Adipose tissue (tissue), 3 donors: ENCODE measurements around the gene MCOLN2. TPM values are rescaled to one million over a fixed set of nuclear protein-coding genes. Genes with fewer than 3 reads are reported as not detected.
"Not testable (repeated sequence)": the region's sequence is repeated elsewhere in the genome, so short reads cannot be mapped to it uniquely, and the experiment has no call there.

ENCODE experiments used
- H3K27ac ChIP-seq: one replicate; pipeline ENCODE4 v1.5.1; 2013; ENCODE audit warnings: low read depth, low read length
- WGBS, 3 donors: extraction: QIAGEN DNeasy Blood & Tissue Kit; methylation state at CpG; one replicate each; pipeline ENCODE4 v1.1.7; 2013; 5-methylcytosine and 5-hydroxymethylcytosine counted together
- polyA plus RNA-seq, 3 donors: library from polyadenylated mRNA; stranded (reverse); fragments of 200-250 nt; gene quantifications; one replicate each; pipeline ENCODE4 v1.2.3, GENCODE V29; 2013
- donor health status: healthy with polysubstance abuse.
- donor health status: Bipolar disorder and iron deficiency.
- donor health status: healthy.

Gene MCOLN2
- polyA plus RNA-seq, 3 donors, result 0.36 to 0.38 TPM; not detected in 1

DNA sequence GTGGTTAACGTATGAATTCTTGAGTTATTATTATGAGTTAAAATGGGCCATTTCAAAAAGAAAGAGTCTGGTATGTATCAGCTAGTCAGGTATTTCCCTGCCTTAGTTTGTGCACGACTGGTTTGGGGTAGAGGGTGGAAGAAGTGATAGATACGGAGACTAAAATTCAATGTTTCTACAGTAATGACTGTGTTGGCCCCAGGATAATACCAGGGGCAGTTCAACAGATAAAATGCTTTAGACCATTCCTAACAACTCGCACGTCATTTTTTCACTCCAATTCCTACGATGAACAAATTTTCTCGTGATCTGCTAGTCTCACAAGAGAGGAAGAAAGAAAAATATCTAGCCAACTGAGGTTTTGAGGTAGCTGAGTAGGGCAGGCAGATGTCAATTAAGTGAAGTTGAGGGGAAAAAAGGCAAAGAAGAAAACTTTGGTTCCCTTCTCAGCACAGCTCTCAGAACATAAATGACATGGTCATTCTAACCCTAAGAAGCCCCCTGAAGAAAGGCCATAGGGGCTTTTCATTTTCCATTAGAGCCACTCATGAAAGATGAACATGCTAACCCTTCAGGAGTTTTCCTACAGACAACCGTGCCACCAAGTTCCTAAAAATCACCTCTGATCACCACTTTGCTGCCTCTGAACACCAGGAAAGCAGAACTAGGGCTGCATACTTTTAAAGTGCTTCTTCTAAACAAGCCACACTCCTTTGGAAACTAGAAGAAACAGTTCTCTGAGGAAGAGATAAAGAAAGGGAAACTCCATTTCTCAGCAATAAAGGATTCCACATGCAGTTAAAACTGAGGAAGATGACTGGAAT lies 5.6 kb downstream of the MCOLN2 start:
- no peak overlapping the region for H3K27ac ChIP-seq
- WGBS, 3 donors, result 66 to 78% (median 72%) methylated on average over 8 of the region's 8 CpGs

DNA sequence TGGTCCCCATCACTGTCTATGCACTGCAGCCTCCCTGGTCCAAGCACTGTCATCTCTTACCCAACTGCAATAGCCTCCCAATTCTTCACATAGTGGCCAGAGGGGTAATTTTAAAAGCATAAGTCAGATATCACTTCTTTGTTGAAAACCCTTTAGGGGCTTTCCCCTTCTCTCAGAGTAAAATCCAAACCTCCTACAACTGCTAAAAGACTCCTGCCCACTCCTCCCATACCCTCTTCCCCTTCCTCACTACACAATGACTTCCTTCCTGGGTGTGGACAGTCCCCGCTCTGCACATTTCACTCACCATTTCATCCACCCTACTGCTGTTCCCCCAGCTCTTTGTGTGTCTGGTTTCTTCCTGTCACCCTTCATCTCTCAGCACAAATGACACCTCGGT lies 8.3 kb downstream of the MCOLN2 start:
- 27 to 86% (median 32%) methylated on average over 2 of the region's 2 CpGs for WGBS, 3 donors

GRCh38 chr1:84986561-84986960 lies 10.4 kb downstream of the MCOLN2 start:
- WGBS, 3 donors, result 79 to 87% (median 83%) methylated on average over 3 of the region's 3 CpGs
- not testable (repeated sequence) for H3K27ac ChIP-seq

More for the DNA sequence above, 8.3 kb downstream of the MCOLN2 start:
- H3K27ac ChIP-seq, result no peak overlapping the region

DNA sequence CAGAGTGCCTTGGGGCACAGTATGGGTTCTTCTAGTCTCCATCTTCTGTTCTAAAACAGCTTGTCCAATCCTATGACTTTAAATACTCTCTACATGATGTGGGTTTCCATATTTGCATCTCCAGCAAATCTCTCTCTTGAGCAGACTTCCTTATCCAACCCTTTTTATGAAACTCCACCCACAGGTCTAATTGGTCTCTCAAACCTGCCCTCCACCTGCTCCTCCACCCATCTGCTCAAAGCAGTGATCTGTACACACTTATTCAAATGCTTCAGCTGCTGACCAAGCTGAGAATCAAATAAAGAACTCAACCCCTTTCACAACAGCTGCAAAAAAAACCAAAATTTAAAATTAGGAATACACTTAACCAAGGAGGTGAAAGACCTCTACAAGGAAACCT lies 11.5 kb downstream of the MCOLN2 start:
- no peak overlapping the region for H3K27ac ChIP-seq

DNA sequence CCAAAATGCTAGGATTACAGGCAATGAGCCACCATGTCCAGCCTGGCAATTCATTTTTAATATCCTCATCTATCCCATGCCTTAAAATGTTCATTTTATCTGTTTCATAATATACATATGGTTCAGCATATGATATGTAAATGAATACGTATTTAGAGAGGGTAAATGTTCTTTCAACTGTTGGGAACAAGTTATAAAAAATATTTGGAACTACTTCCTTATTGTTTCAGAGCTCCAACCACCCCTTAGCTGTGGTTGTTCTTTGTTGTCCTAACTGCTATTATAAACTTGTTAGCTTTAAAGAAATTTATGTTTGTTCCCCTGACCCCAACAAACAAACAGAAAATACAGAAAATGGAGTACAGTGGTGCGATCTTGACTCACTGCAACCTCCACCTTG lies 14.5 kb downstream of the MCOLN2 start:
- no peak overlapping the region for H3K27ac ChIP-seq
- 84 to 94% (median 85%) methylated on average over 2 of the region's 2 CpGs for WGBS, 3 donors

DNA sequence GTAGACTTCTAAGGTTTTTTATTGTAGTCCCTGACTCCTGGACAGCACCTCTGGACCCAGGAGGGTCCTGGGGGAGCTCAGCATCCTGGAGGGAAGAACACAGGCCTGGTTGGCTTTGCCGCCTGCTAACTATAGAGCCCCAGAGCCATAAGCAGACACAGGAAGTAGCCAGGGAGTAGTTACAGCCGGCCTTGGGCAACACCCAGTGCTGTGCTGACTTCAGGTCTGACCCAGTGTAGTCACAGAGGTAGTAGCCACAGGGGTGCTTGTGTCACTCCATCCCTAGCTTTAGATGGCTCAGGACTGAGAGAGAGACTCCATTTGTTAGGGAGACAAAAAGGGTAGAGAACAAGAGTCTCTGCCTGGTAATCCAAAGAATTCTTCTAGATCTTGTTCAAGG lies 21.9 kb downstream of the MCOLN2 start:
- no peak overlapping the region for H3K27ac ChIP-seq
- WGBS, 3 donors, result 52 to 74% (median 55%) methylated on average over 2 of the region's 2 CpGs

- H3K27ac ChIP-seq, result no peak overlapping the region
- 74 to 79% (median 74%) methylated on average over 7 of the region's 7 CpGs for WGBS, 3 donors
Observed at GRCh38 chr1:84973498-84974334, 23.2 kb downstream of the MCOLN2 start.

DNA sequence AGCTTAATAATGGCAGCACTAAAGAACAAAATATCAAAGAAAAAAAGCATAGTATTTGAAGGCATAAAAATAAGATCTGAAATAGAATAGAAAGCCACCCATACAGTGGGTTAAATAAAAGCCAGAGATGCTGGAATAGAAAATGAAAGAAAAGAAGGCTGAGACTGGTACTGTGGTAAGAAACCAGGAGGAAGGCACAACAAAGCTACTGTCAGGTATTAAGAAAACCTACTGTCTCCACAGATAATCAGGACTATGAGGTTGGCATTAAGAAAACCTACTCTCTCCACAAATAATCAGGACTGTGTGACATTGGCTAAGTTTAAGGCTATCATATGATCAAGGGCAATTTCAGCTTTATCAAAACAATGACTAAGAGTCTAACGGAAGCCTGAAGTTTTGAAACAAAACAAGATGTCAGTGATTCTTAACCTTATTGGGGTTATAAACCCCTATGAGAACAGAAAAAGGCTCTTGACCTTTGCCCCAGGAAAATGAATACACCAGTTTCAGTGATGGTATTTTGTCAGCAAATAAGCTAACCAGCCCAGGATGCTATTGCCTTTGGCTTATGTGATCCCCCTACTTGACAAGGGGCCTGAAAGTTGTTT lies 24.4 kb downstream of the MCOLN2 start:
- no peak overlapping the region for H3K27ac ChIP-seq
- WGBS, 3 donors, result 55 to 70% (median 66%) methylated on average over 1 of the region's 1 CpG

DNA sequence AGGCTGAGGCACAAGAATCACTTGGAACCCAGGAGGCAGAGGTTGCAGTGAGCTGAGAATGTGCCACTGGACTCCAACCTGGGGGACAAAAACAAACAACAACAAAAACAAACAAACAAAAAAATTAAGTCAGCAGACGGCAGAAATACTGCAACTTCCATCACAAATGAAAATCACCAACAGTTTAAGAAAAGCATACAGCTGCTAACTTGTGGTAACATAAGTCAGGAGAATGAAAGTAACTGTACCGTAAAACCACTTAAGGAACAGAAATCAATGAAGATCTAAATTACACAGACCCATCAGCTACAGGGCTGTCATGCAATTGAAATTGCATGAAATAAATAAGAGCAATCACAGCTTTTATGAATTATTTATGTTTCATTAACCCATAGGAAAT lies 25.0 kb downstream of the MCOLN2 start:
- no peak overlapping the region for H3K27ac ChIP-seq
- WGBS, 3 donors, result 84 to 95% (median 92%) methylated on average over 2 of the region's 2 CpGs

DNA sequence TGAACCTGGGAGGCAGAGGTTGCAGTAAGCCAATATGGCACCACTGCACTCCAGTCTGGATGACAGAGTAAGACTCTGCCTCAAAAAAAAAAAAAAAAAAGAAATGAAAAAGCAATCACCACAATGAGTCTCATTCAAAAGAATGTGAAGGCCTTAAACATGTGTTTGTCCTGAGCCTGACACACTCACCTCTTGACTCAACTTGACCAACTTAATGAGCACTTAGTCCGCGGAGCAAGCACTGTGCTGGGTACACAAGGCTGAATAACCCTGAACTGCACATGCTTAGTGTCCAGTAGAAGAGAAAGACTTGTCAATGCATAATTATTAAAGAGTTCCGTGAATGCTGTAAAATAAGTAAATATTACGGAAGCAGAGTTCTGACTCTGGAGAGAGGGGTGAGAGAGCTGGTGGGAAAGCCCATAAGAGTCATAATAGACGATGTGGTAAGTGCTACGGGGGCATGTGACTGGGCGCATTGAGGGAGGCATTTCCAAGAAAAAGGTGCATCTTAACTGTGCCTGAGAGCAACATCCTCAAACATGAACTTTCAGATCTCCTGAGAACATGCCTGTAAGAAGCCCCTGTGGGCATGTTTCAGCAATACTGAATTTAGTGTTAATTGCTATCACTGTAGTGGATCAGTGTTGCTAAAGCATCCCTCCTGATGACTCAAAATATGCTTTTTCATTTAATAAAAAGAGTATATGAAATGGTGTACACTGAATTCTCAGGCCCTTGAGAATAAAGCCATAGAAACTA lies 27.2 kb downstream of the MCOLN2 start:
- WGBS, 3 donors, result 91 to 95% (median 91%) methylated on average over 7 of the region's 7 CpGs
- H3K27ac ChIP-seq, result no peak overlapping the region

GRCh38 chr1:84968865-84969264 lies 28.0 kb downstream of the MCOLN2 start:
- 94 to 96% (median 95%) methylated on average over 3 of the region's 3 CpGs for WGBS, 3 donors
- H3K27ac ChIP-seq, result no peak overlapping the region

DNA sequence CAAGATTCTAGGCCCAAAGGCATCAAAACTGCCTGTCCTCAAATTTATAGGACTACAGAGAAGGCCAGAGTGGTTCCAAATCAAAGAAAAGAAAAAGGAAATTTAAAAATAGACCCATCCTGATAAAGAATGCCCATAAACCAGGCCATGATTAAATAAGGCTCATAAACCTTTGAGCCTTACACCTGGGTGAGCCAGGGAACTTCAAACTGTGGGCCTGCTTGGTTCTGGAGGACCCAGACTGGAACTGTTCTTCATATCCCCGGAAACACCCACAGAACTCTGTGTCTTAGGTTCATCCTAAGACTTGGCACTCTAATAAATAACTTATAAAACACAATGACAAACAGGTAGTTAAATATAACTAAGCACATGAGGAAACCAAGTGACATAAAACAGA lies 28.8 kb downstream of the MCOLN2 start:
- no peak overlapping the region for H3K27ac ChIP-seq
- 69 to 88% (median 88%) methylated on average over 1 of the region's 1 CpG for WGBS, 3 donors

- 62 to 74% (median 67%) methylated on average over 1 of the region's 1 CpG for WGBS, 3 donors
- H3K27ac ChIP-seq, result no peak overlapping the region
Observed at GRCh38 chr1:84967666-84968065, 29.2 kb downstream of the MCOLN2 start.

DNA sequence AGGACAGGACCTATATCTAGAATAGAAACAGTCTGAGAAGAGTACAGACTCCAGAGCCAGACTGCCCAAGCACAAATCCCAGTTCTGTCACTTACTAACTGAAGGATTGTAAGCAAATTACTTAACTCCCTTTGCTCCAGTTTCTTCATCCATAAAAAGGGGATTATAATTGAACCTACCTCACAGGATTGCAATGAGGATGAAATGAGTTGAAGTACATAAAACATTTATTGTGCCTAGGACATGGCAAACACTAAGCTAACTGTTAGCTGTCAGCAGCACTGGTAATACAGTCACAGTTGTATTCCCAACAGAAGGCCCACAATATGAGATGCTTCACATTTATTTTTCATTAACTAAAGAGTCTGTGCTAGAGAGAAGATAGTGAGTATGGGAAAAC lies 33.9 kb downstream of the MCOLN2 start:
- no peak overlapping the region for H3K27ac ChIP-seq

- 60 to 89% (median 67%) methylated on average over 1 of the region's 1 CpG for WGBS, 3 donors
- no peak overlapping the region for H3K27ac ChIP-seq
Observed at GRCh38 chr1:84961316-84961715, 35.6 kb downstream of the MCOLN2 start.

- WGBS, 3 donors, result 74 to 89% (median 79%) methylated on average over 1 of the region's 1 CpG
- no peak overlapping the region for H3K27ac ChIP-seq
Observed at GRCh38 chr1:84960371-84960770, 36.5 kb downstream of the MCOLN2 start.

DNA sequence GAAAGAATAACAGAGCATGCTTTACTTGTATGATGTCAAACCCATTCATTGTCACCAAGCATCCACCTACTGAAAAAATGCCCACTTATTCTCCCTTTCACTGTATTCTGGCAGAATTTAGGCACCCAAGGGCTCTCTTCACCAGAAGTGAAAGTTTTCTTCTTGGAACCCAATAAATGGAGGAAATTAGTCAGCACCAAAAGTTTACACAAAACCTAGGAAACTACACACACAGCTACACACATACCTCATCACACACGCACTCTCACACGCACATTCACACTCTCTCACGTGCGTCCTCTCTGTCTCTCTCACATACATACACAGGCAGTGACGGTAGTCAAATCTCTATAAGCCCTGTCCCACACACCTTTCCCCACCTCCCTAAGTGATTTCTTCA lies 37.6 kb downstream of the MCOLN2 start:
- H3K27ac ChIP-seq, result no peak overlapping the region
- 83 to 95% (median 86%) methylated on average over 5 of the region's 5 CpGs for WGBS, 3 donors

GRCh38 chr1:84957966-84958365 lies 38.9 kb downstream of the MCOLN2 start:
- H3K27ac ChIP-seq, result no peak overlapping the region
- 90 to 93% (median 93%) methylated on average over 1 of the region's 1 CpG for WGBS, 3 donors

GRCh38 chr1:84956655-84957054 lies 40.3 kb downstream of the MCOLN2 start:
- H3K27ac ChIP-seq, result no peak overlapping the region
- WGBS, 3 donors, result 66 to 81% (median 72%) methylated on average over 6 of the region's 6 CpGs
